Sigmoid colon (tissue), 7 donors: ENCODE results near the gene KAT2B. TPM values are rescaled to one million over a fixed set of nuclear protein-coding genes. Genes with fewer than 3 reads are reported as not detected.

Source experiments
- DNase-seq: peaks from one replicate; pipeline ENCODE4 v3.0.0-alpha.2; 2019
- H3K27ac ChIP-seq, 4 donors: fragments of 200-600 bp; sonication (generic); one replicate each; pipeline ENCODE4 v1.5.1; 2016 to 2019; ENCODE audit warnings: mild to moderate bottlenecking in 1 of 4
- H3K27me3 ChIP-seq, 3 donors: fragments of 200-600 bp; sonication (generic); one replicate each; pipeline ENCODE4 v1.5.1; 2019; ENCODE audit warnings: mild to moderate bottlenecking in 1 of 3
- H3K36me3 ChIP-seq, 4 donors: fragments of 200-600 bp; sonication (generic); one replicate each; pipeline ENCODE4 v1.5.1; 2016 to 2019
- H3K4me1 ChIP-seq, 4 donors: fragments of 200-600 bp; sonication (generic); one replicate each; pipeline ENCODE4 v1.5.1; 2017 to 2019
- H3K4me3 ChIP-seq, 4 donors: fragments of 200-600 bp; sonication (generic); one replicate each; pipeline ENCODE4 v1.5.1; 2017 to 2019; ENCODE audit warnings: mild to moderate bottlenecking in 2 of 4, moderate library complexity in 1 of 4
- H3K9me3 ChIP-seq, 4 donors: fragments of 200-600 bp in 3 of 4; sonication (generic) in 3 of 4; one replicate each; pipeline versions ENCODE4 v1.5.1 to v1.6.1; 2013 to 2019
- CTCF ChIP-seq, 4 experiments: fragments of 450-650 bp in 3 of 4; fragments of 200-600 bp in 1 of 4; IDR thresholded peaks; one replicate each; pipeline ENCODE4 v1.5.1; 2016 to 2019; ENCODE audit warnings: antibody characterized with exemption in 4 of 4, mild to moderate bottlenecking in 3 of 4, moderate library complexity in 2 of 4
- EP300 ChIP-seq, 4 donors: sonication (generic); formaldehyde crosslinking; IDR thresholded peaks; one replicate each; pipeline ENCODE4 v1.6.1; 2017; ENCODE audit warnings: antibody characterized with exemption in 4 of 4
- POLR2A ChIP-seq, 2 donors: fragments of 450-650 bp; IDR thresholded peaks; one replicate each; pipeline ENCODE4 v1.6.1; 2016; ENCODE audit warnings: antibody characterized with exemption in 2 of 2, mild to moderate bottlenecking in 2 of 2, moderate library complexity in 2 of 2
- POLR2AphosphoS5 ChIP-seq, 4 donors: sonication (generic); formaldehyde crosslinking; IDR thresholded peaks; one replicate each; pipeline ENCODE4 v1.6.1; 2017; ENCODE audit warnings: antibody characterized with exemption in 4 of 4
- WGBS, 2 donors: extraction: QIAGEN DNeasy Blood & Tissue Kit; methylation state at CpG; one replicate each; pipeline ENCODE4 v1.1.7; 2013; 5-methylcytosine and 5-hydroxymethylcytosine counted together
- intact Hi-C: fragments of 100-400 bp; cut with DNase I; formaldehyde crosslinking; loops from one replicate; pipeline ENCODE4 v1.15.1; 2023
- polyA plus RNA-seq, 3 donors: library from polyadenylated mRNA; stranded (reverse); fragments of 200-250 nt; gene quantifications; one replicate each; pipeline ENCODE4 v1.2.3, GENCODE V29; 2013
- total RNA-seq, 4 donors: library from RNA; depleted of rRNA; stranded (reverse); fragments of >200 nt; gene quantifications; one replicate each; pipeline ENCODE4 v1.1.0, GENCODE V29; 2016
- donor health status: healthy with polysubstance abuse.
- donor health status: Bipolar disorder and iron deficiency.
- donor health status: healthy.

The KAT2B gene
- total and polyA plus RNA-seq, 7 donors: 10.8 to 49.2 (median 27.2) TPM

GRCh38 chr3:20125897-20126296 is 85.7 kb downstream of the KAT2B start:
- Histone ChIP-seq H3K27me3 (no peaks in the 10 kb centered on the region), H3K9me3 (no peaks in the 10 kb centered on the region), H3K4me3 (no peak overlapping the region), H3K36me3 (peaks cover 0 to 69% (median 9%) of the 10 kb centered on the region in 4 donors), H3K27ac (no peak overlapping the region), H3K4me1 (peaks cover 0 to 7% (median 0%) of the 10 kb centered on the region in 4 donors)
- intact Hi-C loops: no loop called here
- 64 to 88% methylated on average over 10 of the region's 10 CpGs for WGBS, 2 donors
- DNase-seq: no peak
- TF ChIP-seq CTCF (IDR thresholded peaks at IDR 0.05) (no peak), POLR2A (IDR thresholded peaks at IDR 0.05) (no peak), EP300 (IDR thresholded peaks at IDR 0.05) (no peak), POLR2AphosphoS5 (IDR thresholded peaks at IDR 0.05) (no peak)

GRCh38 chr3:20128358-20128757 is 88.1 kb downstream of the KAT2B start:
- Histone ChIP-seq H3K27ac (no peak overlapping the region), H3K36me3 (peaks cover 0 to 56% (median 4%) of the 10 kb centered on the region in 4 donors), H3K4me1 (peaks cover 0 to 7% (median 0%) of the 10 kb centered on the region in 4 donors), H3K9me3 (no peaks in the 10 kb centered on the region), H3K4me3 (no peak overlapping the region), H3K27me3 (no peaks in the 10 kb centered on the region)
- TF ChIP-seq POLR2A (IDR thresholded peaks at IDR 0.05) (no peak), EP300 (IDR thresholded peaks at IDR 0.05) (no peak), POLR2AphosphoS5 (IDR thresholded peaks at IDR 0.05) (no peak), CTCF (IDR thresholded peaks at IDR 0.05) (no peak)
- intact Hi-C loops: no loop called here
- no peak for DNase-seq
- WGBS, 2 donors: 83 to 84% methylated on average over 2 of the region's 2 CpGs

- DNase-seq: no peak
- intact Hi-C loops: no loop called here
- TF ChIP-seq POLR2A (IDR thresholded peaks at IDR 0.05) (no peak), CTCF (IDR thresholded peaks at IDR 0.05) (no peak), EP300 (IDR thresholded peaks at IDR 0.05) (no peak), POLR2AphosphoS5 (IDR thresholded peaks at IDR 0.05) (no peak)
- no peaks in the 10 kb centered on the region for H3K27me3 ChIP-seq
- H3K27ac ChIP-seq: no peak overlapping the region
- peaks cover 0 to 50% (median 4%) of the 10 kb centered on the region in 4 donors for H3K36me3 ChIP-seq
- H3K9me3 ChIP-seq: no peaks in the 10 kb centered on the region
- no peak overlapping the region for H3K4me3 ChIP-seq
- peaks cover 0 to 7% (median 0%) of the 10 kb centered on the region in 4 donors for H3K4me1 ChIP-seq
- 79 to 86% methylated on average over 7 of the region's 7 CpGs for WGBS, 2 donors
Observed at GRCh38 chr3:20130106-20130505, 89.9 kb downstream of the KAT2B start.

- no peaks in the 10 kb centered on the region for H3K9me3 ChIP-seq
- H3K4me3 ChIP-seq: no peak overlapping the region
- no peaks in the 10 kb centered on the region for H3K27me3 ChIP-seq
- no peak overlapping the region for H3K27ac ChIP-seq
- TF ChIP-seq CTCF (IDR thresholded peaks at IDR 0.05) (no peak), POLR2AphosphoS5 (IDR thresholded peaks at IDR 0.05) (no peak), POLR2A (IDR thresholded peaks at IDR 0.05) (no peak), EP300 (IDR thresholded peaks at IDR 0.05) (no peak)
- H3K36me3 ChIP-seq: peaks cover 0 to 28% (median 0%) of the 10 kb centered on the region in 4 donors
- intact Hi-C loops: no loop called here
- 84 to 86% methylated on average over 1 of the region's 1 CpG for WGBS, 2 donors
- DNase-seq: no peak
- H3K4me1 ChIP-seq: peaks cover 0 to 4% (median 1%) of the 10 kb centered on the region in 4 donors
Observed at GRCh38 chr3:20136231-20136630, 96.0 kb downstream of the KAT2B start.

- Histone ChIP-seq H3K27ac (no peak overlapping the region), H3K36me3 (peaks cover 0 to 21% (median 0%) of the 10 kb centered on the region in 4 donors), H3K9me3 (no peaks in the 10 kb centered on the region), H3K27me3 (no peaks in the 10 kb centered on the region), H3K4me3 (no peak overlapping the region), H3K4me1 (peaks cover 0 to 16% (median 14%) of the 10 kb centered on the region in 4 donors)
- no peak for DNase-seq
- intact Hi-C loops: no loop called here
- TF ChIP-seq POLR2A (IDR thresholded peaks at IDR 0.05) (no peak), EP300 (IDR thresholded peaks at IDR 0.05) (no peak), POLR2AphosphoS5 (IDR thresholded peaks at IDR 0.05) (no peak), CTCF (IDR thresholded peaks at IDR 0.05) (no peak)
- 89 to 95% methylated on average over 4 of the region's 4 CpGs for WGBS, 2 donors
Observed at GRCh38 chr3:20137647-20138046, 97.4 kb downstream of the KAT2B start.
